Spleen (tissue), 7 donors: Measurements from ENCODE around the gene C15orf62.

Source experiments
- POLR2AphosphoS5 ChIP-seq, 3 donors: sonication (generic); formaldehyde crosslinking; IDR thresholded peaks; one replicate each; pipeline ENCODE4 v1.5.1; 2017; ENCODE audit warnings: antibody characterized with exemption in 3 of 3
- TF ChIP-seq, protein P1 (sequence below), 11 experiments: fragments of 200-600 bp in 7 of 11; fragments of 450-650 bp in 4 of 11; sonication (generic) in 4 of 11; IDR thresholded peaks in 8 of 11; conservative IDR thresholded peaks in 3 of 11; 1 replicate in 7 of 11; 2 replicates in 4 of 11; pipeline versions ENCODE4 v1.4.0 to v1.8.0; 2016 to 2021; ENCODE audit warnings: antibody characterized with exemption in 11 of 11, inconsistent platforms in 4 of 11, mild to moderate bottlenecking in 1 of 11
- donor health status: DM: no; HTN: no; CAD: no; lungs with moderate emphysema.
- donor health status: DM: no; HTN: no; CAD: no.
- donor health status: DM: no; HTN: no; CAD: no.

DNA sequence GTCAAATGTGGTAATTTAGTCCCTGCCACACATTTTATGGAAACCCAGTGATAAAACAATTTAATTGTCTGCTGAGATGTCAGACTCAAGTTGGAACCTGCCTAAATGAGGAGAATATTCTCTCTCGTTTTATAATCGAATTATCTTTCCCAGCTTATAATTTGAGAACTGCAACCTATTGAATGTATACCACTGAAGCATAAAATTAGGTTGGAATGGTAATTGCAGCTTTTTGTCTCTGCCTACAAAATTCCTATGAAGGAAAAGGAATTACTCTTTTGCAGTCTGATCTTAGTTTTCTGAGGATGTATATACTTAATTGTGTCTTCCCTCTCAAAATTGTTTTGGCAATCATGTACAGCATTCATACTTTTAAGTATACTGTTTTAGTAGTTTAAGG is 45.9 kb upstream of the C15orf62 start:
- TF ChIP-seq, protein P1, sequence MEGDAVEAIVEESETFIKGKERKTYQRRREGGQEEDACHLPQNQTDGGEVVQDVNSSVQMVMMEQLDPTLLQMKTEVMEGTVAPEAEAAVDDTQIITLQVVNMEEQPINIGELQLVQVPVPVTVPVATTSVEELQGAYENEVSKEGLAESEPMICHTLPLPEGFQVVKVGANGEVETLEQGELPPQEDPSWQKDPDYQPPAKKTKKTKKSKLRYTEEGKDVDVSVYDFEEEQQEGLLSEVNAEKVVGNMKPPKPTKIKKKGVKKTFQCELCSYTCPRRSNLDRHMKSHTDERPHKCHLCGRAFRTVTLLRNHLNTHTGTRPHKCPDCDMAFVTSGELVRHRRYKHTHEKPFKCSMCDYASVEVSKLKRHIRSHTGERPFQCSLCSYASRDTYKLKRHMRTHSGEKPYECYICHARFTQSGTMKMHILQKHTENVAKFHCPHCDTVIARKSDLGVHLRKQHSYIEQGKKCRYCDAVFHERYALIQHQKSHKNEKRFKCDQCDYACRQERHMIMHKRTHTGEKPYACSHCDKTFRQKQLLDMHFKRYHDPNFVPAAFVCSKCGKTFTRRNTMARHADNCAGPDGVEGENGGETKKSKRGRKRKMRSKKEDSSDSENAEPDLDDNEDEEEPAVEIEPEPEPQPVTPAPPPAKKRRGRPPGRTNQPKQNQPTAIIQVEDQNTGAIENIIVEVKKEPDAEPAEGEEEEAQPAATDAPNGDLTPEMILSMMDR (IDR thresholded peaks at IDR 0.05 in 8 of 11, conservative IDR thresholded peaks at IDR 0.05 in 3 of 11): no peak
- TF ChIP-seq POLR2AphosphoS5 (IDR thresholded peaks at IDR 0.05): no peak
